DMS53 treated with DMSO at 0.1 percent for 48 hours (cell line): Measurements from ENCODE around the gene SLC25A26.

Experiments used
- DNase-seq: peaks from one replicate; lab custom pipeline; 2025; ENCODE audit not compliant: unreplicated experiment; lab: John Stamatoyannopoulos, UW

Gene SLC25A26

DNA sequence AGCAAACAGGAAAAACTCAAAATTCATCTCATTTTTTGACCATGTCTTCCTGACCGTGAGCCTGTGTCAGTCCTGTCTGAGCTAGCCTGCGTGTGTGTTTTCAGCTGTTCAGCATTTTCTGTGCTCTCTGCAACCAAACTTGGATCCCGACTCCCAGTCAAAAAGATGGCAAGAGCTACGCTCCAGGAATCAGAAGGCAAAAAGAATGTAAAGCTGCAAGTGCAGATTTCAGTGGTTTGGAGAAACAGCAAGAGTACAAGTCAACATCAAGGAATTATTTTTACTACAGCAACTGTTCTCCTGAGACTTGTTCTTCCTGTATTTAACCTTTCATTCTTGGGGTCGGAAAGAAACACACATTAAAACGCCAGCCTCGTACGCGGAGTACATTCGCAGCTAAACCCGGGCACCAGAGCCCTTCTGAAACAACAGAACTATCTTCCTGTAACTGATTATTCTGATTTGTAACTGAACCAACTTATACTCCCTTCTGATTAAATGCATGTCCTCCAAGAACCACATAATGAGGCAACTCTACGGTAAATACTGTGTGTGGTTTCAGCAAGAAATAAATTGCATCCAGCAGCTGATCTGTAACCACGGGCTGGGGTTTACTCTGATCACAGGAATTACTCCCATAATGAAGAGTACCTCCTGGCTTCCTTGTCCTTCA is 172.7 kb downstream of the SLC25A26 start:
- DNase-seq: no peak

DNA sequence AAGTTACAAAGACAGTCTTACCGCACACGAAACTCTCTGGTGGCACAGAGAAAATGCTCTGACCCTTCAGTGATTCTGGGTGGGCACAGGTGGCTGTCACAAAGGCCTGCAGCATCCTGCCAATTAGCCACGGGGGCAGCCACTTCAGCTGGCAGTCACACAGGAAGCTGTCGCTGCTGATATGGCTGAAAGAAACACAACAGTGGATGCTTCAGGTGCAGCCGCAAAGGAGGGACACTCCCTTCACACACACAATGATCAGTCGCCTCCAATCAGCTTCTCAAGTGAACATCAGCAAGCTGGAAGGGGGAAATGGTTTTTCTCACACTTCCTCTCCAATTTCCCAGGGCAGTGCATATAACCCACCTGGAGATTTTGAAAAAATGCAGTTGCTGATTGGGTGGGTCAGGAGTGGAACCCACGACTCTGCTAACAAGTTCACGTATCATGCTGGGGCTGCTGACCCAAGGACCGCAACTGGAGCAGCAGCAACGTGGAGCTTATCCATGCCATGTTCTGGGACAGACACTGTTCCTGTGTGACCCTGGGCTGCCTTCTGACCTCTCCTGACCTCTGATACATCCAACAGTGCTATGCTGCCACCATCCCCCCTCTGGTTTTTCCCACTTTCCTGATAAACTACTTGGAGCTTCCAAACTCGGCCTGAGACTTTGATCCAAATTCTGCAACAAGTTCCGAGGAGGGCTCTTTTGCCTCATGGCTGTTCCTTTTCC is 173.4 kb downstream of the SLC25A26 start:
- no peak for DNase-seq

DNA sequence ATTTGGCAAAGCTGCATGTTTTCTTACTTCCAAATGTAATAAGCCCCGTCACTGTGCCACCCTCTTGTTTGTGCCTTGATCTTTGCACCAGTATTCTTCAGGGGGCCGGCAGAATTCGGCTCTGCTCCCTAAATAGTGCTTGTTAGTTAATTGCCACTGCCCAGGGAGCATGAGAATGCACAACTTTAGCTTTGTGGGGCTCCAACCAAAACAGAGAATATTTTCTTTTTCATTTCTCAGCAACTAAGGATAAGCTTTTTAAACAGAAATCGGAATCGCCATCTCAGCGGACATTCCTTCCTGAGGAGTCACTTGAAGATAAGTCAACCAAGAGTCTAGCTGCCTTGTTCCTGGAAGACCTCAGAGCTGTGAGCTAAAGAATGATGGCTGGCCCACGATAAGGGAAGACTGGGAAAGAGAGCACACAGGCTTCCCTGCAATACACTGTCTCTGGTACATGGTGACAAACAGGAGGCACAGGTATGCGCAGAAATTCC is 174.0 kb downstream of the SLC25A26 start:
- DNase-seq: no peak

DNA sequence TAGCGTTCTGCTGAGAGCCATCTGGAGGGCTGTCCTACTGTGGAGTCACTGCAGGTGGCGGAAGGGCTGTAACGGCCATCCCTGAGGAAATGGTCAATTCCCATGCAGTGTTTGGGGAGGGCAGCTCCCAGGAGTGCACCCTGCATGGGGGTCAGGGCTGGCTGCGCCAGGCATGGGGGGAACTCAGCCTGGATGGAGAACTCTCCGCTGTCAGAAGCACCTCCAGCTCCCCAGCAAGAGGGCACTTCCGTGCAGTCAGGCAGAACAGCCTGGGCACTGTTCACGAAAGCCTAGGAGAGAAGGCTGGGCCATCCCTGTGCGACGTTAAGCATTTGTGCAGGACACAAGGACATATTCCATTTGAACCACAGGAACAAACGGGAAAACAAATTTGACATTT is 174.8 kb downstream of the SLC25A26 start:
- no peak for DNase-seq

DNA sequence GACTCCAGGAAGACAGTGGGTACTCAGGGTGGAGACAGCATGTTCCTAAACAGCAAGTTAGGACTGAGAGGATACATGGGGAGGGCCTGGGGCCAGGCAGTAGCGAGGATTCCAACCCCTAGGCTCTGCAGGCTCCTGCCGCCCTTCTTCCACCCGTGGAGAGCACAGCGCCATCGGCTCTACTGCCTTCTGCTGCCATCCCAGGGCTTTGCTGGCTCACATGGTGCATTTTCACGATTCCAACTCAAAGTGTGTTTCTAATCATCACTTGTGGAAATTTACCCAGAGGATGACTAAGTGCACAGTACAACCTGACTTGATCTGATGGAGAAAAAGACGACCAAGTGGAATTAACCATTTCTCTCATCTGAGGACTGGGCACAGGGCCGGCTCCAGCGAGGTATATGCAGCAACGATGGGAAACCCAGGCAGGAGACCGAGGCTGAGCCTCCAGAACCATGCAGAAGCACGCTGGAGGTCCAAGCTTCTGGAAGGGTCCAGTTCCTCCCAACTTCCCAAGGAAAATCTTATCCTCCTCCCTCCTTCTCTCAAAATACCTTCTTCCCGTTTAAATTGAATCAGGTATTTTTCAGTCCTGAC is 175.5 kb downstream of the SLC25A26 start:
- DNase-seq: no peak

DNA sequence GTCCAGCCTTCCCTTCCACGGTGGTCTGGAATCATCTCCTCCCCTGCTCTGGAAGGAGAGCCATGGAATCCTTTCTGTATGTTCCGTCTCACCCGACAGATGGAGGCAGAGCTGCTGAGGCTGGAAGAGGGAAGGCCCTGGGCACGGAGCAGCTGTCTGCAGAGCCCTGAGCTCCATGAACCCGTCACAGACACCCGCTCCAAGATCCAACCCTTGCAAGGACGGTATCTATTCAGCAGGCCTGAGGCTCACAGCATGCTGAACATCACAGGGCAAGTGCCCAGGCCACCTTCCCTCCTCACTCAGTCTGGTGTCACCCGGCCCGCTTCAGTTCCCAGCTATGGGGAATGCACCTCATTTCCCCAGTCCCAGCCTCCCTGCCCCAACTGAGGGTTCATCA is 176.1 kb downstream of the SLC25A26 start:
- DNase-seq: no peak

DNA sequence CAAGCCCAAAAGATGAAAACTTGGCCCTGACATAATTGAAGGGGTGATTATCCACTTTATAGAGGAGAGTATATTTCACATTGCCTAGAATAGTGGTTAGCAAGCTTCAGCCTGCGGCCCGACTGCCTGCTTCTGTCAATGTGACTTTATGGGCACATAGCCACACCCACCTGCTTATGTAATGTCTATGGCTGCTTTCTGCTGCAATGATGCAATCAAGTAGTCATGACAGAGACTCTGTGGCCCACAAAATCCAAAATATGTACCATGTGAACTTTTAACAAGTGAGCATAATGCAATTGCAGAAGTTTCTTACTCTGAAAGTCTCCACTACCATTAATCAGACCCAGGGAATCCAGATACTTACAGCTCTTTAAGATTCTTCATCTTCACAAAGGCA is 176.9 kb downstream of the SLC25A26 start:
- DNase-seq: no peak

DNA sequence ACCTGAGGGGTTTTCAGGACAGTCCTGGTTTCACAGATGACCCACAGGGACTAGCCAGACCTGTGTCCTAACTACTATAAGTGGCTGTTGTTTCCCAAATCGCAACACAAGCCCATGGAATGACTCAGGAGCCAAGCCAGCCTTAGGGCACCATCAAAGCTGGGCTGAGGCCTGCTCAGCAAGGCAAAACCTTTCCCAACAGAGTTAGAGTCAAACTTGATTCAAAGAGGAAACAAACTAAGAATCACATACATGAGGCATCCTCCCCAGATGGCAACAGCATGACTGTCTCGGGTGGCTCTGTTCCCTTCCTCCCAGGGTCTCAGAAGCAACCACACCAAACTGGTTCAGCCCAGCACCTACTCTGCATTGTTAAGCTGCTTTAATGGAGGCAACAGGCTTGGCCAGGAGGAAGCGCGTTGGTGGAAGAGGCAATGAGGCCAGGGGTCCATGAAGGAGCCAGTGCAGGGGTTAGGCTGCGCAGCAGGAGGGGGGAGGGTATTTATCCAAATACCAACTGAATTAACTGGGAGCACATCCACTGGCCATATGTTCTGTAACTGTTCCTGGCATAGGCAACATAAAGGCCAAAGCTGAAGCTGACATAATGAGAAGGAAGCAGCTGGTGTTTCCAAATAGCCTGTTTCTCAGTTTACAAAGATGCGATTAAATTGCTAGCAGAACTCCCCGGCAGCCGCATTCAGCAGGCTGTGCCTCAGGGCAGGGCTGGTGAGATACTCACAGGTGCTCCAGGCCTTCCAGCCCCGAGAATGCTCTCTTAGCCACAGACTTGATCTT is 177.6 kb downstream of the SLC25A26 start:
- no peak for DNase-seq

DNA sequence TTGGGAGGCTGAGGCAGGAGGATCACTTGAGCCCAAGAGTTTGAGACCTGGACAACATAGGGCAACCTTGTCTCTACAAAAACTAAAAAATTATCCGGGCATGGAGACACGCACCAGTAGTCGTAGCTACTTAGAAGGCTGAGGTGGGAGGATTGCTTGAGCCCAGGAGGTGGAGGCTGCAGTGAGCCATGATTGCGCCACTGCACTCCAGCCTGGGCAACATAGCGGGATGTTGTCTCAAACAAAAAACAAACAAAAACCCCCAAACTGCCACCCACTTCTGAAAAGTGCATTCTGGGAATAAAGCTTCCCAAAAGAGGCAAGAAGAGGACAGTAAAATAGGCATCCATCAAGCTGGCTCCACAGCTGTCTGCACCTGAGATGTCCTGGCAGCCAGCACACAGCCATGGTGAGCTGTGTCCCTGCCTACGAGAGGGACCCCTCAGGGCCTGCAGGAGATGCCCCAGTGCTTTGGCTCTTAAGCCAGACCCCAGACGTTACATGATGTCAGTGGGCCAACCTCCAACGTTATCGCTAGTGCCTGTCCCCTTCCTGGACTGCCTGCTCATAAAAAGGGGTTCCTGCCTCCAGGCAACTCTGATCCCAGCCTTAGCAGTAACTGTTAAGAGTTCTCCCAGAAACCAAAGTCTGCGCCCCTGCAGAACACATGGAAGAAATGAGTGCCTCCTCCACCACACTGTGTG is 178.9 kb downstream of the SLC25A26 start:
- no peak for DNase-seq

DNA sequence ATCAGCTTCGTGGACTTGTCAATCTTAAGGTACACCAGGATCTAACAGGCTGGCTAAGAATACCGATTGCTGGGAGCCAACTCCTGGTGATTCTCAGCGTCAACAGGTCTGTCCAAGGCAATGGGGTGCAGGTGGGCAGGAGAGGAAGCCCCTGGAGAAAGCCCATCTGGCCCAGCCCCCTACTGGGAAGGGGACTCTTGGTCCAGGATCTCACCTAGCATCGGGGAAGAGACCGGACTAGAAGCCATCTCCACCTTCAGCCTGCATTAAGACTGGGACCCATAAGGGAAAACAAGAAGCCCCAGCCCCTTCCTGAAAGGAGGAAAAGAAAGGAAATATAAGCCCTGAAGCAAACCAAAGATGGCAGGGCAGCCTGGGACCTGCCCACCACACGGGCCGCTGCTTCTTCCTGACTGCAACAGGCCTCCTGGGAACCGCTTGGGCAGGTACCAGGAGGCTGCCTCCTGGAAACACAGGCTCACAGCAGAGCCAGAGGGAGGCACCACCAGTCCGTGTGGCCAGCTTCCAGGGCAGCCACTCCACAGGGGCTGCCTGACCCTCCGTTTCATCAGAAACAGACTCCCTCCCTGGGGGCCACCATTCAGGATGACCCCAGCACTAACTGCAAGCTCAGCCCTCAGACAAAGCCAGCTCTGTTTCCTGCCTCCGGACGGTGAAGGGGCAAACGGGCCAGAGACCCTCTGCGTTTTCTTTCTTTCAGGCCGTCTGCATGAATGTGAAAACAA is 179.8 kb downstream of the SLC25A26 start:
- DNase-seq: no peak

DNA sequence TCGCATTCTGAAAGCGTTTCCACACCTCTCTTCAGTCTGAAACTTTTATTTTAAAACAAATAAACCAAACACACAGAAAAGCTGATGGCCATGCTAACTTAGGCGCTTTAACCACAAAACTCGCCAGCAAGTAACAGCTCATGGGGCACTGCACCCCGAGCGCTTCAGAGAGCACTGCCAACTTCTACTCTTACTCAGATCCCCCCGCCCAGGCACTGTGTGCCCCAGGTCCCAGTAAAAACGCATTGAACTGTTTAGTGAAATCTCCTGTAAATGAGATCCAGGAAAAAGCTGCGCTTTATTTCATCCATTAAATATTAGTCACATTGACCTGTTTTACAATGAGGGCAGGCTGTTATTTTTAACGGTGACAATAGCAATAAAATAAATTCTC is 180.4 kb downstream of the SLC25A26 start:
- no peak for DNase-seq

DNA sequence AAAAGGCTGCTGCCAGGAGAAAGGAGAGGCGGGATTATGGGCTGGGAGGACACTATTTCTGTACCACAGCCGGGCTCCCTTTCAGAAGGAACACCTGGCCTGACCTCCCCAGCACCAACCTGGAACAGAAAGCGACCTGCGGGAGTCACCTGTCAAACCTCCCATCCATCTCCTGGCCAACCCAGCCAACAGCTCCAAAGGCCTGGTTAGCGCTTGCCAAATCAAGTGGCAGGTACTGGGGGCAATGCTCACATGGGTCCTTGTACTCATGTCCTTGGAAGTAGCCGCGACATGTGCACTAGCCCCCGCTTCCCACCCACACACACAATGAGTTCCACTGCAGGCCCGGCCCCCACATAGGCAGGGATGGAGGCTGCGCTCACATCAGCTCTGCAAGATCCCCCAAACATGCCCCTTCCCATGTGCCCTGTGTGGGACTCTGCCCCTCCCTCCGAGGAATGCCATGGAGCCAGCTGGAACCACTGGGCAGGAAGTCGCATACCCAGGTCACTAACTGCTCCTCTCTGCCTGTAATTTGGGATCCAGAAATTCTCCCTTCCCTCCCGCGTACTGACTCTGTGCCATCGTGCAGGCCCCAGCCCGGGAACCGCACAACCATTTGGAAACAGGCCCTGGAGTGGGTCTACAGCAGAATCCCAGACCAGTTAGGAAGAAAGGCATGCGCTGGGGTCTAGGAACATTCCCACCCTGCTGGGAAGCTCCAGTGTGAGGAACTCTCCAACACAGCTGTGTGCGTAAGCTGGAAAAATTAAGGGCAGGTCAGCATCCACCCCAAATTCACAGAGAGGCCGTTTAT is 181.1 kb downstream of the SLC25A26 start:
- no peak for DNase-seq

DNA sequence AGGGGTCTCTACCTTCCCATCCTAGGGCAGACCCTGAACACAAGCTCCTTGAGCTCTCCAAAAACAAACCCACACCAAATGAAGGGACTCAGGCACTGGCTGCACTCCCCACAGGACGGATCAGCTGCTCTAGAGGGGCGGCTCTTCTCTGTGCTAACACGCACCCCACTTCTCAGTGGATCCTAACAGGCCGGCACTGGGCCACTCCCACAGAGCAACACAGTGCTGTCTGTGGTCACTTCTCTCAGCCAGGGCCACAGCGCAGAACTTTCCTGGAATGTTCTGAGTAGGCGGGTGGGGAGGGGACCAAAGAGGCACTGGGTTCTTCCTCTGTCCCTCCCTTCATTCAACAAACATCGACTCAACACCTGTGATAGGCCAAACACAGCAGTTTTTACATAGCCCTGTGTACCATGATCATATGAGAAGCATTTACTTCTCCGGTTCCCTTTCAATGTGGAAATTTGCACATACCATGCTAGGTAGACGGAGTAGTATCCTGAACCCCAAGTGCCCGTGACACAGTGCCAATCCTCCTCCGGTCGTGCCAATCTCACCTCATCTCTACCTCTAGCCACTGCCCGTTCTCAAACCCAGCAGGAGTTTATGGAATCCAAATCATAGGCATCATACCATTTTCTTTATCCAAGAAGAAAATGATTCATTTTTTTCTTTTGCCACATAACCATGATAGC is 181.9 kb downstream of the SLC25A26 start:
- DNase-seq: no peak

DNA sequence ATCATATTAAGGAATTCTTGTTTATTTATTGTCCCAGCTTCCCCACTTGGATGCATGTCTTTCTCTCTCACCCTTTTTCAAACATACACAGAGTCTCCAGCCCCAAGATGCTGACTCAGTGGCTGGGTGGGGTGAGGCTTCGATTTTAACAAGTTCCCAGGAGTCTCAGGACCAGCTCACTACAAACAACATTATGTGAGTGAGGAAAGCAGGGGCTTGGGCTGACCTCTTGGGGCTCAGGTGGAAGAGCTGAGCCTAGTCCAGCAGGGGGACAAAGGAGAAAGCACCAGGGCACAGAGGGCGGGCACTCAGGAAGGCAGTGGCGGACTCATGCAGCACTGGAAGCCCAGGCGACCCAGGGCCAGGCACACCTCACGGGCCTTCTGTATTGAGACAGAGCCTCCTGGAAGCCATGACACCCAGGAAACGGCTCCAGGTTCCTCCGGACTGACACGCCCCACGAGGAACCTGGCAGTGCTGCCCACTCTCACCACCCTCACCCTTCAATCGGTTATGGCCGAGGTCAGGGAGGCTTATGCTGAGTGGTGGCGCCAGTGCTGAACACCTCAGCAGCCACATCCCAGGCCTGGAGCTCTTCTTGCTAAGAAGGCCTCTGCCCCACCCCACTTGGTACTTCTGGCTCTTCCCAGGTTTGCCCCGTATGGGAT is 182.7 kb downstream of the SLC25A26 start:
- DNase-seq: no peak

DNA sequence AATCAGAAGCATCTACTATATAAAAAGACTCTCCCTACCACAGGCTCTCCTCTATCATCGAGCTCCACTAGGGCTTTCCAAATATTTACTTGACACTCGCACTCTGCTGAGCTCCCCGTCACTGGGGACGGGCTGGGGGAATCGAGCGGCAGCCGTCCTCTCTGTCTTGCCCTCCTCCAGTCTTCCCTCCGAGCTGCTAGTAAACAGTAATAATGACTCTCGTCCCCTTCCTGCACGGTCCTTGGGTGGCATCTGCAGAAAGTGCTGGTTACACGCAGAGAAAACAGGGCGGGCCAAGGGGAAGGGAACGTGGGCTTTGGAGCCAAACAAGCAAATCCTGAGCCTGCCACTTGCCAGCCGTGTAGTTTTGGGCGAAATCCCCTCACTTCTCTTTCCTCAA is 183.4 kb downstream of the SLC25A26 start:
- no peak for DNase-seq

DNA sequence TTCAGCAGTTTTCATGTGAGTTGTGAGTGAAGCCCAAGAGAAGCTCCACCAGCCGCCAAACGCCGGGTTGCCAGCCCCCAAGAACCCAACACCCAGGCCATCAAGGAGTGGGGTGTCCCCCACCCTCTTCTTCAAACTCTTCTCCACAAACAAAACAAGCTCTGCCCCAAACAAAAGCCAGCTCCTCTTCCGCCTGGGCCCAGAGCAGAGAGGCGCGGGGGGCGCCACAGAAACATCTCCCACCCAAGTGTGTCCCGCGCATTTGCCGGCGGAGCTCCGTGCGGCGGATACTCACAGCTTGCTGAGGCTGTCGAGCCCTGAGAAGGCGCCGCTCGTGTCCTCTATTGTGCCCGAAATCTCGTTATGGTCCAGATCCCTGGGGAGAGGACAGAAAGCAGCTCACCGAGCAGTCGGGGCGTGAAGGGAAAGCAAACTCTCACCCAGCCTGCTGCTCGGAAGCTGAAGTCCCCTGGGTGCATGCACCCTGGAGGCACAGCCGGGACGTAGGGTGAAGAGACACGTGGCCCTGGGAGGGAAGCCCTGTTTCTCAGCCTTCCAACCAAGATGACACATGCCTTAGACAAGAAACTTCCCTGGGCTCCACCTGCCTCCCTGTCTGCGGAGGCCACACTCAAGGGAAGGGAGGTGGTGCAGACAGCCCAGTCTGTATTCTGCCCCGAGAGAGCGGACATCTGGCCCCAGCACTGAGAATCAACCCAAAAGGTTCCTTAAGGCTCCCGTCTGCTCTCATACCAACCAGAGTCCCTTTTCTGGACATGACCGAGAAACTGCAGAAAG is 184.3 kb downstream of the SLC25A26 start:
- no peak for DNase-seq

DNA sequence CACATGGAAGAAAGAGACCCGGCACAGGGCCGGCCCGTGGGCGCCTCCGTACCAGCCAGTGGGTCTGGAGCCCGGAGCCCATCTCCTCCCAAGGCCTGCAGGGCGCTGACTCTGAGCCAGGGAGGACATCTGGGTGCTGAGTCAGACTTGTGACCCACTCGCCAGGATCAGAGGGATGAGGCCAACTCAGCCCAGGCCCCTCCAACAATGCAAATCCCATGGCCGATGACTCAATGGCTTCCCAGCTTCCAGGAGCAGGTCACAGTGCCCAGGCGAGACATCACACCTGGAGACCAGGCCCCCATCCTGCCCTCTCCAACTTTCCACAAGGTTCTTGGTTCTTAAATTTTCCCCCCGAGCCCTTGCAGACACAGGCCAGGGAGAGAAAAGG is 184.9 kb downstream of the SLC25A26 start:
- no peak for DNase-seq
